ENCODE measurements around the gene WDR87. TPM values are rescaled to one million over a fixed set of nuclear protein-coding genes. Genes with fewer than 3 reads are reported as not detected.

Gene WDR87
- total and polyA plus RNA-seq, 2 of the 4 experiments (the other 2 are of a cell fraction), result not detected

DNA sequence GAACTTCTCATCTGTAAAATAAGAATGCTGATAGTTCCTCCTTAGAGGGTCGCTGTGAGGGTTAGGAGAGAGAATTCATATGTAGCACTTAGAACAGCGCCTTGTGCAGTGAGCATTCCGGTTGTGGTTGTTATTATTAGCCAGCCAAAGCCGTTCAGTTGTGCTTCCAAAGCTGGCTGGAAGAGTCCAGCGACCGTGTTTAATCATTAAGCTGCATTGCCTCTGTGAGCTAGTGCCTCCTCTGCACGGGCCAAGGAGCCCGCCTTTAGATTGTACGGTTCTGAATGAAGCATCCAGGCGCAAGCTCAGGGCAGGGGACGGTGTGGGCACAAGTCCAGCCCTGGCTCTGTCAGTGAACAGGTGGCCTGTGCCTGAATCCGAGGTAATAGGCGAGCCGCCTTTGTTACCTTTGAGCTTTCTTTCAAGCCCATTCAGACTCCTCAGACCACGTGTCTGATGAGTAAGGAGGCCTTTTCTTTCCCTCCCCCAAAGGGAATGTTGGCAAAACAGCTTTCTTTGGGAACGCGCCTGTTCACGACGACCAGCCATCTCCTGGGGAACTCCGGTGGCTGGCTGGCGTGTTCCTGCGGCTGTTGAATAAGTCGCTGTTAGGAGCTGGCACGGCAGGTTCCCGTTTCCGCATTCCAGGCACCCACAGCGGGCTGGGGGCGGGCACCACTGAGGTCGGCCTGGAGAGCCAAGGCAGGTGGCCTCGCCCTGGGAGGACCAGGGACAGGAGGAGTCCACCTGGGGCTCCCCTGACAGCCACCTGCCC lies 25.7 kb upstream of the WDR87 start (continued):
- no peak for TF ChIP-seq CEBPB (IDR thresholded peaks at IDR 0.05; ENCODE audit: low read depth, low read length)
- no peak for TF ChIP-seq MAZ (IDR thresholded peaks at IDR 0.05; ENCODE audit: borderline replicate concordance, low read depth, low read length)

DNA sequence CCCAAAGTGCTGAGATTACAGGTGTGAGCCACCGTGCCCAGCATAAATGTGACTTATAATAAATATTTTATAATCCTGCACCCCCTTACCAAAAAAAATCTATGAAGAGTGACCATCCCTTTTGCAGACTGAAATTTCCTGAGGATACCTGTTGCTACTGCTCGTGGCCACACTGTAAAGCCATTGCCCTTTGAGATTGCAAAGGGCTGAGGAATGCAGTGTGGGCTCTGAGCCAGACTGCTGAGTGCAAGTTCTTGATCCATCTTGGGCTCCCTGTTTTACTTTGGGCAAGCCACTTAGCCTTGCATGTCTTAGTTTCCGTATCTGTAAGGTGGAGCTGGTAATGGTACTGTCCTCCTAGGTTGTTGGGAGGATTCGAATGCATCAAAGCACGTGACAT lies 24.0 kb upstream of the WDR87 start:
- no peak for TF ChIP-seq MAZ (IDR thresholded peaks at IDR 0.05; ENCODE audit: borderline replicate concordance, low read depth, low read length)
- POLR2A ChIA-PET (ENCODE audit: unreplicated experiment), result no interaction called here
- no peak overlapping the region for H4K8ac ChIP-seq (ENCODE audit: low read depth in 2 of 2, low read length in 2 of 2)
- no peak overlapping the region for H3K4me3 ChIP-seq (ENCODE audit: insufficient read depth, low read depth, low read length)
- H3K9ac ChIP-seq (ENCODE audit: low read depth, low read length), result no peak overlapping the region
- no peak overlapping the region for H3K4me2 ChIP-seq (ENCODE audit: low read depth, low read length)
- peaks cover 9% of the 10 kb centered on the region for H3K9me1 ChIP-seq (ENCODE audit: insufficient read depth, low read length)
- no peak overlapping the region for H3K27ac ChIP-seq (ENCODE audit: insufficient read depth, low read length)
- no peak overlapping the region for H2AK9ac ChIP-seq (replicated peaks; ENCODE audit: low read depth, low read length, poor library complexity)
- no peak overlapping the region for H3K14ac ChIP-seq (replicated peaks; ENCODE audit: low read depth, low read length)
- CTCF ChIA-PET, result interaction anchor here (0.6 kb wide), 1 partner anchor 22 kb away, joined by 3 read pairs; no protein-coding TSS in a partner anchor
- dilution Hi-C loops (cut with HindIII; ENCODE audit: low sequenced_read_pairs, unreplicated experiment), result no loop called here
- H2AFZ ChIP-seq (replicated peaks; ENCODE audit: low read length, poor library complexity), result no peak overlapping the region
- peaks cover 40% of the 10 kb centered on the region for H4K20me1 ChIP-seq (ENCODE audit: insufficient read depth, low read length)
- BruUV-seq (replicated peaks), result no TSS peak
- intact Hi-C loops (cut with micrococcal nuclease), result loop anchor here (2.0 kb wide), 1 partner anchor 24 kb away; the partner anchor contains the start of genes SIPA1L3 and WDR87
- no peak overlapping the region for H2AK5ac ChIP-seq (ENCODE audit: low read depth, low read length)
- no peak overlapping the region for H2BK20ac ChIP-seq (ENCODE audit: low read depth, low read length)
- peaks cover 11% of the 10 kb centered on the region for H3K4me1 ChIP-seq (ENCODE audit: control insufficient read depth, insufficient read depth, low read length)
- no peak overlapping the region for H4K91ac ChIP-seq (ENCODE audit: insufficient read depth, low read depth, low read length)
- H2BK5ac ChIP-seq (ENCODE audit: low read depth, low read length, poor library complexity, severe bottlenecking), result no peak overlapping the region
- no peaks in the 10 kb centered on the region for H3K27me3 ChIP-seq (ENCODE audit: control insufficient read depth, insufficient read depth, low read length)
- peaks cover 41 to 90% of the 10 kb centered on the region in 2 experiments for H3K79me1 ChIP-seq (ENCODE audit: low read depth in 1 of 2, low read length in 2 of 2)
- no peak overlapping the region for H3K23ac ChIP-seq (ENCODE audit: low read depth, low read length)
- no peak for ATAC-seq (ENCODE audit: low read depth)
- H3K36me3 ChIP-seq (ENCODE audit: control insufficient read depth, insufficient read depth, low read length), result 0 out of 2 replicates have a peak, but pooled peaks cover 1% of the 10 kb centered on the region
- no peak for DNase-seq
- peaks cover 6% of the 10 kb centered on the region for H3K9me3 ChIP-seq (ENCODE audit: control insufficient read depth, insufficient read depth, low read length)
- in situ Hi-C loops (cut with MboI; ENCODE audit: low sequenced_read_pairs), result no loop called here
- no peak overlapping the region for H2BK15ac ChIP-seq (ENCODE audit: low read depth, low read length)
- no peak overlapping the region for H4K5ac ChIP-seq (ENCODE audit: low read depth, low read length)
- no peak overlapping the region for H3K18ac ChIP-seq (ENCODE audit: low read depth, low read length)
- H3K56ac ChIP-seq (ENCODE audit: extremely low read depth, insufficient read depth, low read length), result no peak overlapping the region
- H2BK120ac ChIP-seq (ENCODE audit: low read depth, low read length), result no peak overlapping the region
- H3K4ac ChIP-seq (ENCODE audit: low read depth, low read length), result no peak overlapping the region
- WGBS, 2 experiments (ENCODE audit: extremely low coverage in 2 of 2, insufficient read length in 1 of 2), result 100% methylated on average over 1 of the region's 5 CpGs; no CpG with 5 or more reads in 1 of the 2 experiments

All from IMR-90 (cell line).